Measurements from ENCODE around the gene KLHL13.
"Not testable (repeated sequence)": the region's sequence is repeated elsewhere in the genome, so short reads cannot be mapped to it uniquely, and the experiment has no call there.

The KLHL13 gene

DNA sequence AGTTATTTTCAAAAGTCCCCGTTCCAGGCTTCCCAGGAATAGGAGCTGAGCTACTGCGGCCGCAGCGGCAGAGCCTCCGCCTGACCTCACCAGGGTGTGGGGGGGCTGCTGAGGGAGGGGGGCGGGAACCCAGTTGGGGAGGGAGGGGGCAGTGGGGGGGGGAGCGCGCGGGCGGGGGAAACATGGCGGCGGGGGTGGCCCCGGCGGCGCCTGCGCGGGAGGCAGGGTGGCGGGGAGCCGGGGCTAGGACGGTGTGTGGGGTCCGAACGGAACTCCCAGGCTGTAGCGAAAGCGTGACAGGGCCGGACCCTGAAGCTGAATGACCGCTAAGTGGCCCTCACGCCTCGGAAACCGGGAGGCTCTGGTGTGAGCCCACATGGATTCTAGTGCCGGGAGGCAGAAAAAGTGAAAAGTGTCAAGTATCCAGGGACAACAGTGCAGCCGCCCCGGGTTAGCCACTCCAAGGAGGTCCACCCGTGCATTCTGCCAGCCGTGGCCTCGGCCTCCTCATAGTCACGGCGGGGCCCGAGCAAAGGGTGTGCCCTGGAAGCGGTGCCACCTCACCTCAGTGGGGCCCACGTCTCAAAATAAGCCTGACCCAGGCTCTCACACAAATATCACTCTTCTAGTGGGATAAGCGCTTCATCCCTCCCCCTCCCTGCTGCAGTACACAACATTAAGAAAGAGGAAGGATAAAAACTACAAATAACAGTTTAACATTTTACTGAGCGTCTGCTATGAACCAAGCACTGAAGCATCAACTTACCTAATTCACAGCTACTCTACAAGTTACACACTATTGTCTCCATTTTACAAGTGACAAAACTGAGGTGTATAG, at the start of gene KLHL13:
Gene KLHL13 (minus strand): TSS at position 98 of the 838 bp plus-strand sequence. CDS start 88,337 bp downstream, outside the sequence.
- no peak for DNase-seq (ENCODE audit: low read depth)

- DNase-seq (ENCODE audit: low read depth): no peak
Observed at GRCh38 chrX:118164138-118164537, 47.5 kb upstream of the KLHL13 start.

- no peak for DNase-seq (ENCODE audit: low read depth)
Observed at GRCh38 chrX:118156953-118157608, 40.5 kb upstream of the KLHL13 start.

- no peak for DNase-seq (ENCODE audit: low read depth)
Observed at GRCh38 chrX:118156254-118156952, 39.8 kb upstream of the KLHL13 start.

GRCh38 chrX:118153270-118153669, 36.7 kb upstream of the KLHL13 start:
- no peak for DNase-seq (ENCODE audit: low read depth)

GRCh38 chrX:118152721-118153120, 36.1 kb upstream of the KLHL13 start:
- no peak for DNase-seq (ENCODE audit: low read depth)

GRCh38 chrX:118148737-118149136, 32.1 kb upstream of the KLHL13 start:
- no peak for DNase-seq (ENCODE audit: low read depth)

DNA sequence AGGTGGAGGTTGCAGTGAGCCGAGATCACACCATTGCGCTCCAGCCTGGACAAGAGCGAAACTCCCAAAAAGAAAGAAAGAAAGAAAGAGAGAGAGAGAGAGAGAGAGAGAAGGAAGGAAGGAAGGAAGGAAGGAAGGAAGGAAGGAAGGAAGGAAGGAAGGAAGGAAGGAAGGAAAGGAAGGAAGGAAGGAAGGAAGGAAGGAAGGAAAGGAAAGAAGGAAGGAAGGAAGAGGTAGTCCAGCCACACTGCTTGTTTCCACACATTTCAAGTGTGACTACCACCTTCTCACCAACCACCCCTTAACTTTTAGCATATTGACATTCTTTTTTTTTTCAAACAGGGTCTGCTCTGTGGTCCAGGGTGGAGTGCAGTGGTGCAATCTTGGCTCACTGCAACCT, 31.2 kb upstream of the KLHL13 start:
- DNase-seq (ENCODE audit: low read depth): not testable (repeated sequence)

DNA sequence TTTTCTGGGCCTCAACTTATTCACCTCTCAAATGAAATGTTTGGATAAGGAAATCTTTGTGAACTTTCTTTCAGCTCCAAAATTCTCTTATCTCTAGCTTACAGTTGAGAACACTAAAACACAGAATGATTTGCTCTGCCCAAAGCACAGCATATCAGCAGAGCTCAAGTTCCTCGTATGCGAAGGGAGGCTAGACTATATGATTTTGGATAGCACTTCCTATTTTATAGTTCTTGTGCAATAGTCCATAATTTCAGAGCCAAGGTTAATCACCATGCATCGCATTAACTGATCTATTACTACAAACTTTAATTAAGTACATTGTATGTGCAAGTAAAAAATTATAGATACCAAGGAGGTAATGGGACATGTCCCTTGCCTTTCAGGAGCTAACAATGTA, 27.0 kb upstream of the KLHL13 start:
- DNase-seq (ENCODE audit: low read depth): no peak

DNA sequence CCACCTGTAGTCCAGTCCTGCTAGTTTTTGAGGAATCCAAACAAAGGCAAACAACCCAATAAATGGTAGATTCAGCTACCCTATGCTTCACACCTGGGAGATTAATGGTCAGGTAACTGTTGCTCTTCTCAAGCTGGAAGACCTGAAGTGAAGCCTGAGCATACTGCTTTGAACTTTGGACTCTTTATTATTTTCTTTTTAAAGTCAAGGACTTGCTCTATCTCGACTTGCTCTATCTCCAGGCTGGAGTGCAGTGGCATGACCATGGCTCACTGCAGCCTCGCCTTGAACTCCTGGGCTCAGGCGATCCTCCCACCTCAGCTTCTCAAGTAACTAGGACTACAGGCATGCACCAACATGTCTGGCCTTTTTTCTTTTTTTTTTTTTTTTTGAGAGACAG, 14.7 kb upstream of the KLHL13 start:
- no peak for DNase-seq (ENCODE audit: low read depth)

GRCh38 chrX:118129681-118130080, 13.1 kb upstream of the KLHL13 start:
- no peak for DNase-seq (ENCODE audit: low read depth)

GRCh38 chrX:118128724-118129123, 12.1 kb upstream of the KLHL13 start:
- DNase-seq (ENCODE audit: low read depth): no peak

DNA sequence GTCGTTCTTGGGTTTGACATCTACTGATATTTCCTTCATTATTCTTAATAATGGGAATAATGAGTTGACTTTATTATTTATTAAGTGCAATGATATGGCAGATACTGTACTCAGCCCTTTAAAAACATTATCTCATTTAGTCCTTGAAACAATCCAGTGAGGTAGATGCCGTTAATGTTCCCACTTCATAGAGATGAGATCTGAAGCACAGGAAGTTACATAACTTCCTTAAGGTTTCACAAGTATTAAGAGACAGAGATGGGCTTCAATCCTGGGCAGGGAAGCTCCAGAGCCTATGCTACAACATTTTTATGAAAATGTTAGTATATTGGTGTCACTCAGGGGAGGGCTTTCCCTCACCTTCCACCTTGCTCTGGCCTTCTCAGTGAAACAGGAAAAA, 9.7 kb upstream of the KLHL13 start:
- no peak for DNase-seq (ENCODE audit: low read depth)

DNA sequence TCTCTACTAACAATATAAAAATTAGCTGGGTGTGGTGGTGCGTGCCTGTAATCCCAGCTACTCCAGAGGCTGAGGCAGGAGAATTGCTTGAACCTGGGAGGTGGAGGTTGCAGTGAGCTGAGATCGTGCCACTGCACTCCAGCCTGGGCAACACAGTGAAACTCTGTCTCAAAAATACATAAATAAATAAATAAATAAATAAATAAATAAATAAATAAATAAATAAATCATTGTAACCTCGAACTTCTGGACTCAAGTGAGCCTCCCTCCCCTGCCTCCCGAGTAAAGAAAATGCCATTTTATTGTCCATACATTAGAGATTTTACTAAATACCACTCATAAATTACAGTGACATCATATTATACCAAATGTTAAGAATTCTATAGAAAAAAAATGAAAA, 7.6 kb upstream of the KLHL13 start:
- not testable (repeated sequence) for DNase-seq (ENCODE audit: low read depth)

DNA sequence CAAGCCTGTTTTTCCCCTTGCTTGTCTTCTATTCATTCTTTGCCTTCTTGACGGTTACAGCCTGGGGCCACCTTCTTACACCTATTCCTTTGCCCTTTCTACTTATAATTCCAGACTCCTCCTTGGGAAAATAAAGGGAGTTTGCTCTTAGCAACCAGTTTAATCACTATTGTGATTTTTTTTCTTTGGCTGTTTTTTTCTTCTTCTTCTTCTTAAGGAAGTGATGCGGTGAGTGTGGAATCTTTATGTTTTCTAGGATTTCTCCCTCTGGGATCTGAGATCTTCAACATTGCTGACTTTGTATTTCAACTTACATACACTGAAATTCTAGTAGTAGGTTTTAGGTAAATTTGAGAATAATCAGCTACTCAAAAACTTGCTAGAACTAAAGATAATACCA, 1.1 kb upstream of the KLHL13 start:
- no peak for DNase-seq (ENCODE audit: low read depth)

GRCh38 chrX:118115953-118116712, 477 bp downstream of the KLHL13 start:
- no peak for DNase-seq (ENCODE audit: low read depth)

GRCh38 chrX:118114971-118115370, 1.6 kb downstream of the KLHL13 start:
- no peak for DNase-seq (ENCODE audit: low read depth)

DNA sequence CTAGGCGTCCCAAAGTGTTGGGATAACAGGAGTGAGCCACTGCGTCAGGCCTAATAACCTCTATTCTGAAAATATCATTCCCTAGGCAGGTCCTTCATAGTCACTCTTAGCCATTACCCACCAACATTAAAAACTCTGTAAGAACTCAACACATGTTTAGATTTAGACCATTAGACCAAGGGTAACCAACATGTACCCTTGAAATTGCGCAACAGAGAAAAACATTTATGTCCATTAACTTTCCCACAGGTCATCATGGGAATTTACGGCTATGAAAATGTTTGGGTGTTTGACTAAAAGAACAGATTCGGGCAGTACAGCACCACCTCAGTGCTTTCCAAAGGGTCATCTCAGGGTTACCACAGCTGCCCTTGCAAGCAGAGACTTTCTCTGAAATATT, 7.5 kb downstream of the KLHL13 start:
- DNase-seq (ENCODE audit: low read depth): no peak

DNA sequence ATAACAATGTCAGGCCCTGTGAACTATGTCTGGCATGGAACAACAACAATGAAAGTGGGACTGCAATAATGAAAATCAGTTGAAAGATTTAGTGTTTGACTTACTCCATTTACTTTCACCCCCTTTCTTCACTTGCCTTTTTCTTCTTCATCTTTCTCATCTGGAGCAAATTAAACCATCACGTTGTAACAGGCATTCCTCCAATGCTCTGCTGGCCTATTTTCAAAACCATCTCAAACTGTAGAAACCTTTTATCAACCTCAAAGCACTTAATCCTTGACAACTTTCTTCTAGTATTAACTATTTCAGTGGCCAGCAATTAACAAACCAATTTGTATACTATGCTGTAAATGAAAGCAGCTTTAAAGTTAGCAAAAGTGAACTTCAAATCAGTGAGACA, 8.3 kb downstream of the KLHL13 start:
- no peak for DNase-seq (ENCODE audit: low read depth)

DNA sequence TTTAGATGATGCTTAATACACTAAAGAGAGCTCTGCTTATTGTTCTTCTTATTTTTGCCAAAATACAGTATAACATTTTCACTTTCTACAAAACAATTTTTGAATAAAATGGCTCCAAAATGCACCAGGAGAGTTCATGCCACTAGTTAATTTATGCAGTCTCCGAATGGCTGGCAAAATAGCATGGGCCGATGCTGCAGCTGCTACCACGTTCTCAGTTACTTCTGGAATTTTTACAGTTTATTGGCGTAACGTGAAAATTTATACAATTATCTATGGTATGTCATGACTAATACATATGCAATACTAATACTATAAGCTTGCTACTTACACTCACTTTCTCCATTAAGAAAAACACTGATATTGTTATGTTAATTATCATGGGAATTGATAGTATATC, 16.5 kb downstream of the KLHL13 start:
- DNase-seq (ENCODE audit: low read depth): no peak

GRCh38 chrX:118088084-118088483, 28.5 kb downstream of the KLHL13 start:
- DNase-seq (ENCODE audit: low read depth): no peak

DNA sequence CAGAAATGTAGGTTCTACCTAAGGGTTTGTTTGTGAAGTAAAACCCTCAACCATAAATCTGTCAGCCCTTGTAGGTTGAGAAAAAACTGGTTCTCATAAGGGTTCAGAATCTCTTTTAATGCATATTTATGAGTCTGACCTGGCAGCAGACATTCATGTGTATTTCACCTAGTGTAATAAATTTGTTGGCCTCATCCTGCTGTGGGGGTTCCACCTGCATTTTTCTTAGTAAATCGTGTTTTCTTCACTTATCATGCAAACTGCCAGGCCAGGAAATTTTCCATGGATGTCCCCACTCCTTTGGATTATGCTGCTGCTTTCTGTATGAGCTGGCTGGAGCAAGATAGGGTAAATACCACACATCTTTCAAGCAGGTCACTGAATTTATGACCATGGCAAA, 42.4 kb downstream of the KLHL13 start:
- DNase-seq (ENCODE audit: low read depth): no peak
